Parathyroid adenoma (tissue), 2 donors: ENCODE results near the gene GIGYF2.

Experiments used
- H2AFZ ChIP-seq: fragments of 300-600 bp; sonication (generic); one replicate; pipeline ENCODE4 v1.7.0; 2017; ENCODE audit warnings: antibody characterized with exemption, mild to moderate bottlenecking
- H3K27ac ChIP-seq: fragments of 300-600 bp; sonication (generic); one replicate; pipeline ENCODE4 v1.7.0; 2017
- H3K27me3 ChIP-seq: fragments of 300-600 bp; sonication (generic); one replicate; pipeline ENCODE4 v1.7.0; 2017; ENCODE audit warnings: low read length; ENCODE audit not compliant: control insufficient read depth, insufficient read depth
- H3K36me3 ChIP-seq: fragments of 300-600 bp; sonication (generic); one replicate; pipeline ENCODE4 v1.7.0; 2017; ENCODE audit warnings: low read length; ENCODE audit not compliant: control insufficient read depth, insufficient read depth
- H3K4me1 ChIP-seq: fragments of 300-600 bp; sonication (generic); one replicate; pipeline ENCODE4 v1.7.0; 2017; ENCODE audit warnings: control low read depth
- H3K4me2 ChIP-seq: fragments of 300-600 bp; sonication (generic); one replicate; pipeline ENCODE4 v1.7.0; 2017; ENCODE audit warnings: low read length
- H3K4me3 ChIP-seq: fragments of 300-600 bp; sonication (generic); one replicate; pipeline ENCODE4 v1.7.0; 2017; ENCODE audit warnings: low read depth, low read length
- H3K79me2 ChIP-seq: fragments of 300-600 bp; sonication (generic); one replicate; pipeline ENCODE4 v1.7.0; 2017; ENCODE audit warnings: control low read depth
- H3K9ac ChIP-seq: fragments of 300-600 bp; sonication (generic); one replicate; pipeline ENCODE4 v1.7.0; 2017; ENCODE audit warnings: mild to moderate bottlenecking
- H3K9me3 ChIP-seq: fragments of 300-600 bp; sonication (generic); one replicate; pipeline ENCODE4 v1.7.0; 2017; ENCODE audit warnings: low read length; ENCODE audit not compliant: control insufficient read depth
- CTCF ChIP-seq: fragments of 300-600 bp; sonication (generic); IDR thresholded peaks from one replicate; pipeline ENCODE4 v1.7.0; 2017; ENCODE audit warnings: antibody characterized with exemption, mild to moderate bottlenecking
- donor health status: primary hyperparathyroidism.

GIGYF2 gene

GRCh38 chr2:232894746-232895145 lies 197.6 kb downstream of the GIGYF2 start:
- no peak overlapping the region for H2AFZ ChIP-seq
- no peak overlapping the region for H3K4me3 ChIP-seq
- TF ChIP-seq CTCF = no peak
- H3K9me3 ChIP-seq = no peaks in the 10 kb centered on the region
- H3K4me2 ChIP-seq = no peak overlapping the region
- H3K27ac ChIP-seq = no peak overlapping the region
- H3K4me1 ChIP-seq = peaks cover 4% of the 10 kb centered on the region
- no peaks in the 10 kb centered on the region for H3K27me3 ChIP-seq
- H3K9ac ChIP-seq = no peak overlapping the region
- H3K36me3 ChIP-seq = no peaks in the 10 kb centered on the region
- H3K79me2 ChIP-seq = no peaks in the 10 kb centered on the region

- no peaks in the 10 kb centered on the region for H3K36me3 ChIP-seq
- H3K27ac ChIP-seq = no peak overlapping the region
- H3K9ac ChIP-seq = no peak overlapping the region
- H3K4me2 ChIP-seq = no peak overlapping the region
- peaks cover 4% of the 10 kb centered on the region for H3K4me1 ChIP-seq
- TF ChIP-seq CTCF = no peak
- no peaks in the 10 kb centered on the region for H3K27me3 ChIP-seq
- no peak overlapping the region for H2AFZ ChIP-seq
- no peaks in the 10 kb centered on the region for H3K9me3 ChIP-seq
- H3K4me3 ChIP-seq = no peak overlapping the region
- no peaks in the 10 kb centered on the region for H3K79me2 ChIP-seq
These were observed 199.0 kb downstream of the GIGYF2 start for GRCh38 chr2:232896111-232896510.

GRCh38 chr2:232896720-232897597 lies 199.8 kb downstream of the GIGYF2 start:
- Histone ChIP-seq H3K36me3 (no peaks in the 10 kb centered on the region), H3K9me3 (no peaks in the 10 kb centered on the region), H3K4me3 (no peak overlapping the region), H3K27ac (no peak overlapping the region), H2AFZ (no peak overlapping the region), H3K4me1 (no peaks in the 10 kb centered on the region), H3K27me3 (no peaks in the 10 kb centered on the region), H3K9ac (no peak overlapping the region), H3K79me2 (no peaks in the 10 kb centered on the region), H3K4me2 (no peak overlapping the region)
- TF ChIP-seq CTCF = no peak

- Histone ChIP-seq H3K4me1 (no peaks in the 10 kb centered on the region), H2AFZ (no peak overlapping the region), H3K36me3 (no peaks in the 10 kb centered on the region), H3K27me3 (no peaks in the 10 kb centered on the region), H3K9me3 (no peaks in the 10 kb centered on the region), H3K4me3 (no peak overlapping the region), H3K27ac (no peak overlapping the region), H3K79me2 (no peaks in the 10 kb centered on the region), H3K9ac (no peak overlapping the region), H3K4me2 (no peak overlapping the region)
- TF ChIP-seq CTCF = no peak
These were observed 200.7 kb downstream of the GIGYF2 start for GRCh38 chr2:232897598-232898408.
